A549 (cell line): ENCODE results near the gene GJA4.

ENCODE experiments used
- BCL3 ChIP-seq: fragments of >200 bp; sonication (Bioruptor Twin); formaldehyde crosslinking; IDR thresholded peaks from 3 replicates; pipeline ENCODE4 v1.6.1; 2016
- BHLHE40 ChIP-seq: IDR thresholded peaks from 2 replicates; pipeline ENCODE4 v1.6.1; 2012; ENCODE audit warnings: low read depth, low read length, inconsistent platforms
- CEBPB ChIP-seq, 2 experiments: fragments of >200 bp in 1 of 2; sonication (Bioruptor Twin) in 1 of 2; formaldehyde crosslinking in 1 of 2; IDR thresholded peaks; 2 replicates each; pipeline ENCODE4 v1.6.1; 2012 to 2016
- CHD2 ChIP-seq: fragments of 150-350 bp; IDR thresholded peaks from 2 replicates; pipeline ENCODE4 v1.6.1; 2014; ENCODE audit warnings: low read length; ENCODE audit not compliant: partially characterized antibody
- CTCF ChIP-seq: fragments of >200 bp; sonication (Bioruptor Twin); formaldehyde crosslinking; IDR thresholded peaks from 3 replicates; pipeline ENCODE4 v1.5.1; 2016
- EHF ChIP-seq: fragments of 250-450 bp; sonication (Bioruptor Pico); IDR thresholded peaks from 2 replicates; pipeline ENCODE4 v1.5.0; 2020; ENCODE audit warnings: mild to moderate bottlenecking
- EP300 ChIP-seq, 2 experiments: fragments of >200 bp; sonication (Bioruptor Twin); formaldehyde crosslinking; IDR thresholded peaks; 2 replicates in 1 of 2; 3 replicates in 1 of 2; pipeline ENCODE4 v1.6.1; 2016 to 2017
- FOSL2 ChIP-seq, 2 experiments: fragments of 450-650 bp in 1 of 2; fragments of >200 bp in 1 of 2; sonication (Bioruptor Twin) in 1 of 2; formaldehyde crosslinking; IDR thresholded peaks; 2 replicates each; pipeline versions ENCODE4 v1.5.0 to v1.6.1; 2016 to 2020; ENCODE audit warnings: mild to moderate bottlenecking in 1 of 2, moderate library complexity in 1 of 2
- MAX ChIP-seq: IDR thresholded peaks from 2 replicates; pipeline ENCODE4 v1.6.1; 2012
- POLR2A ChIP-seq: IDR thresholded peaks from 2 replicates; pipeline ENCODE4 v1.6.1; 2012; ENCODE audit warnings: mild to moderate bottlenecking, low read length
- POLR2AphosphoS2 ChIP-seq: conservative IDR thresholded peaks from 2 replicates; pipeline ENCODE4 v1.6.1; 2012; ENCODE audit warnings: low read length, improper control_type of control experiment, inconsistent platforms
- RAD21 ChIP-seq, 2 experiments: fragments of >200 bp in 1 of 2; sonication (Bioruptor Twin) in 1 of 2; formaldehyde crosslinking in 1 of 2; IDR thresholded peaks in 1 of 2; conservative IDR thresholded peaks in 1 of 2; 2 replicates in 1 of 2; 3 replicates in 1 of 2; pipeline ENCODE4 v1.6.1; 2012 to 2018; ENCODE audit warnings: inconsistent platforms in 1 of 2
- RARB ChIP-seq: fragments of 250-450 bp; sonication (Bioruptor Pico); IDR thresholded peaks from 2 replicates; pipeline ENCODE4 v1.8.0; 2021; ENCODE audit warnings: mild to moderate bottlenecking, moderate library complexity
- ZC3H11A ChIP-seq: fragments of 450-650 bp; IDR thresholded peaks from 2 replicates; pipeline ENCODE4 v1.6.1; 2014; ENCODE audit warnings: antibody characterized with exemption, mild to moderate bottlenecking

- TF ChIP-seq BCL3 (no peak), MAX (no peak), BHLHE40 (no peak), CEBPB (IDR thresholded peaks at IDR 0.05) (no peak), POLR2A (no peak), CTCF (no peak), CHD2 (no peak), RAD21 (conservative IDR thresholded peaks at IDR 0.05 in 1 of 2, IDR thresholded peaks at IDR 0.05 in 1 of 2) (no peak), RARB (CRISPR knock-in tag) (no peak), EP300 (IDR thresholded peaks at IDR 0.05) (no peak), ZC3H11A (no peak), FOSL2 (IDR thresholded peaks at IDR 0.05) (no peak), FOSL2 (CRISPR knock-in tag; IDR thresholded peaks at IDR 0.05) (no peak), EHF (CRISPR knock-in tag) (no peak), POLR2AphosphoS2 (no peak)
Observed at GRCh38 chr1:34746101-34746500, 46.7 kb upstream of the GJA4 start.
